Trophoblast cell (in vitro differentiated cells and primary cell): ENCODE results near the gene FGB.

Experiments
- DNase-seq, 2 donors: peaks; one replicate each; pipeline ENCODE4 v3.0.0-alpha.2; 2016
- H2AFZ ChIP-seq: 2 replicates; pipeline ENCODE4 v1.6.1; 2013; ENCODE audit warnings: low read length, moderate library complexity, mild to moderate bottlenecking; ENCODE audit not compliant: insufficient read depth, poor library complexity
- H2AK5ac ChIP-seq: 2 replicates; pipeline ENCODE4 v1.6.1; 2013; ENCODE audit warnings: mild to moderate bottlenecking, low read length
- H2BK120ac ChIP-seq: 2 replicates; pipeline ENCODE4 v1.6.1; 2013; ENCODE audit warnings: low read length, mild to moderate bottlenecking, moderate library complexity; ENCODE audit not compliant: insufficient read depth, poor library complexity
- H2BK12ac ChIP-seq: 2 replicates; pipeline ENCODE4 v1.6.1; 2013; ENCODE audit warnings: mild to moderate bottlenecking, low read length, moderate library complexity
- H2BK5ac ChIP-seq: 2 replicates; pipeline ENCODE4 v1.6.1; 2013; ENCODE audit warnings: low read length, low read depth, moderate library complexity, mild to moderate bottlenecking; ENCODE audit not compliant: poor library complexity
- H3K14ac ChIP-seq: 2 replicates; pipeline ENCODE4 v1.6.1; 2013; ENCODE audit warnings: mild to moderate bottlenecking, low read length
- H3K18ac ChIP-seq: 2 replicates; pipeline ENCODE4 v1.6.1; 2013; ENCODE audit warnings: mild to moderate bottlenecking, low read length
- H3K23ac ChIP-seq: 2 replicates; pipeline ENCODE4 v1.6.1; 2013; ENCODE audit warnings: low read length
- H3K27ac ChIP-seq: 2 replicates; pipeline ENCODE4 v1.5.1; 2013; ENCODE audit warnings: low read depth, mild to moderate bottlenecking, inconsistent platforms, low read length, moderate library complexity
- H3K27me3 ChIP-seq: 2 replicates; pipeline ENCODE4 v1.6.1; 2013; ENCODE audit warnings: inconsistent platforms, mild to moderate bottlenecking, low read length, moderate library complexity; ENCODE audit not compliant: insufficient read depth
- H3K36me3 ChIP-seq, 2 experiments: 1 replicate in 1 of 2; 2 replicates in 1 of 2; pipeline ENCODE4 v1.6.1; 2013; ENCODE audit warnings: low read length in 2 of 2, mild to moderate bottlenecking in 2 of 2, moderate library complexity in 1 of 2; ENCODE audit not compliant: insufficient read depth in 2 of 2, control insufficient read depth in 1 of 2
- H3K4ac ChIP-seq: 2 replicates; pipeline ENCODE4 v1.6.1; 2013; ENCODE audit warnings: low read depth, mild to moderate bottlenecking, low read length, moderate library complexity
- H3K4me1 ChIP-seq, 2 experiments: 1 replicate in 1 of 2; 2 replicates in 1 of 2; pipeline ENCODE4 v1.6.1; 2013; ENCODE audit warnings: low read length in 2 of 2, mild to moderate bottlenecking in 2 of 2, moderate library complexity in 1 of 2; ENCODE audit not compliant: insufficient read depth in 2 of 2, control insufficient read depth in 1 of 2
- H3K4me2 ChIP-seq: 2 replicates; pipeline ENCODE4 v1.6.1; 2013; ENCODE audit warnings: inconsistent platforms, mild to moderate bottlenecking, low read length, moderate library complexity
- H3K4me3 ChIP-seq: 2 replicates; pipeline ENCODE4 v1.5.1; 2013; ENCODE audit warnings: mild to moderate bottlenecking, low read depth, low read length, inconsistent platforms
- H3K79me1 ChIP-seq: one replicate; pipeline ENCODE4 v1.6.1; 2013; ENCODE audit warnings: low read length
- H3K79me2 ChIP-seq: 2 replicates; pipeline ENCODE4 v1.6.1; 2013; ENCODE audit warnings: low read length, mild to moderate bottlenecking; ENCODE audit not compliant: control insufficient read depth, insufficient read depth, poor library complexity
- H3K9ac ChIP-seq: 2 replicates; pipeline ENCODE4 v1.6.1; 2013; ENCODE audit warnings: mild to moderate bottlenecking, low read length
- H3K9me3 ChIP-seq: 2 replicates; pipeline ENCODE4 v1.6.1; 2013; ENCODE audit warnings: low read depth, mild to moderate bottlenecking, control low read depth, inconsistent platforms, low read length; ENCODE audit not compliant: insufficient read depth
- H4K12ac ChIP-seq: 2 replicates; pipeline ENCODE4 v1.6.1; 2013; ENCODE audit warnings: low read depth, mild to moderate bottlenecking, low read length, moderate library complexity
- H4K8ac ChIP-seq: 2 replicates; pipeline ENCODE4 v1.6.1; 2013; ENCODE audit warnings: low read depth, mild to moderate bottlenecking, low read length, moderate library complexity
- H4K91ac ChIP-seq: one replicate; pipeline ENCODE4 v1.6.1; 2013; ENCODE audit warnings: low read depth, mild to moderate bottlenecking, low read length, moderate library complexity
- WGBS: extraction: QIAGEN DNeasy Blood & Tissue Kit; methylation state at CpG from one replicate; pipeline ENCODE4 v1.1.7; 2013; ENCODE audit warnings: missing lambda C conversion rate; ENCODE audit not compliant: insufficient read length, insufficient coverage; ENCODE audit errors: extremely low coverage; 5-methylcytosine and 5-hydroxymethylcytosine counted together

The FGB gene

DNA sequence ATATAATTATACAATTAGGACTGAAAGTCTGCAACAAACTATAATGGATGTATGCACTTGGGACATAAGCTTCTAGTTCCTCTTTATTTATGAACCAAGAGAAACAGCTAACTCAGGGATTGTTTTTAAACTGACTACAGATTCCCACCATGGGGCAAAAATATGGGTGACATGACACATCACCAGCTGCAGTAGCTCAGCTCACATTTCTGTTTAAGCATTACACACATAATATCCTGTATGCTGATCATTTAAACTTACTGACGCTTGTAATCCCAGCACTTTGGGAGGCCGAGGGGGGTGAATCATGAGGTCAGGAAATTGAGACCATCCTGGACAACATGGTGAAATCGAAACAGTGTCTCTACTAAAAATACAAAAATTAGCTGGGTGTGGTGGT is 11.5 kb downstream of the FGB start:
- no peak overlapping the region for H2AFZ ChIP-seq
- no peak overlapping the region for H3K4me2 ChIP-seq
- H2AK5ac ChIP-seq, result no peak overlapping the region
- H2BK5ac ChIP-seq, result no peak overlapping the region
- H3K4ac ChIP-seq, result no peak overlapping the region
- H3K23ac ChIP-seq, result no peak overlapping the region
- no peak overlapping the region for H2BK12ac ChIP-seq
- no peak overlapping the region for H2BK120ac ChIP-seq
- WGBS, result no CpG with 5 or more reads among the region's 3 CpGs
- H4K91ac ChIP-seq, result no peak overlapping the region
- DNase-seq, result no peak
- no peaks in the 10 kb centered on the region for H3K9me3 ChIP-seq
- no peak overlapping the region for H3K18ac ChIP-seq
- H3K4me3 ChIP-seq, result no peak overlapping the region
- no peaks in the 10 kb centered on the region for H3K27me3 ChIP-seq
- H3K9ac ChIP-seq, result no peak overlapping the region
- no peak overlapping the region for H4K8ac ChIP-seq
- H3K79me2 ChIP-seq, result no peaks in the 10 kb centered on the region
- H3K36me3 ChIP-seq, result no peaks in the 10 kb centered on the region
- H3K27ac ChIP-seq, result no peak overlapping the region
- no peaks in the 10 kb centered on the region for H3K4me1 ChIP-seq
- no peak overlapping the region for H4K12ac ChIP-seq
- no peaks in the 10 kb centered on the region for H3K79me1 ChIP-seq
- no peak overlapping the region for H3K14ac ChIP-seq

DNA sequence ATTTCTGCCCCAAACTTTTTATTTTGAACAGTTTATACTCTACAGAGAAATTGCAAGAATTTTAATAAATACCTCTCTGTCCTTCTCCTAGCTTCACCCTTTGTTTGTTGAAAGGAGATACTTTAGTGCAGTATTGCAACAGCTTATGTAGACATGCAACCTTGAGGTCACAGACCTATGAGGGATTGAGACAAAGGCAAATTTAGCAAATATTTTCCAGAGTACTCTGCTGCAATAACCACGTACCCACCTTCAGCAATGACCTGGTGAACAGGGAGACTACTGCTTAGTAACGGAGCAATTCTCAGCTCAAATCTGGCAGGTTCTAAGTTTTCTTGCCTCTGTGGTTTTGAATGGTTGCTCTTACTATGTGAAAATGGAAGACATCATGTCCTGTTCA is 14.5 kb downstream of the FGB start:
- no peak overlapping the region for H3K18ac ChIP-seq
- WGBS, result no CpG with 5 or more reads among the region's 2 CpGs
- no peak overlapping the region for H2BK5ac ChIP-seq

DNA sequence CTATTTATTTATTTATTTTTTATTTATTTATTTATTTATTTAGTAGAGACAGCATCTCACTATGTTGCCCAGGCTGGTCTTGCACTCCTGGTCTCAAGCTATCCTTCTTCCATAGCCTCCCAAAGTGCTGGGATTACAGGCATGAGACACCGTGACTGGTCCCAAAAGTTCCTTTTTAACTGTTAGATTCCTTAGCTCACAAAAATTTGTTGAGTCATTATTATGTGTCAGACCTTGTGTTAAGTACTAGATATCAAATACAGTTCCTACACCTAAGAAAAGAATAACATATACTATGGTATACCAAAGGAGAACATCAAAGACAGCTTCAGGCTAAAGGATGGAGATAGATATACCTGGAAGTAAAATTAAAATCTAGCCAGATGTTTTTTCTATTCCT is 16.1 kb downstream of the FGB start:
- Histone ChIP-seq H3K27me3 (no peaks in the 10 kb centered on the region), H4K12ac (no peak overlapping the region), H3K79me1 (no peaks in the 10 kb centered on the region), H2BK5ac (no peak overlapping the region), H3K27ac (no peak overlapping the region), H2BK120ac (no peak overlapping the region), H3K18ac (no peak overlapping the region), H3K4me2 (no peak overlapping the region), H3K9ac (no peak overlapping the region), H3K9me3 (no peaks in the 10 kb centered on the region), H3K79me2 (no peaks in the 10 kb centered on the region), H2BK12ac (no peak overlapping the region), H3K4ac (no peak overlapping the region), H4K91ac (no peak overlapping the region), H4K8ac (no peak overlapping the region), H3K36me3 (no peaks in the 10 kb centered on the region), H2AK5ac (no peak overlapping the region), H3K4me1 (no peaks in the 10 kb centered on the region), H3K4me3 (no peak overlapping the region), H3K23ac (no peak overlapping the region), H2AFZ (no peak overlapping the region), H3K14ac (no peak overlapping the region)
- WGBS, result no CpG with 5 or more reads among the region's 1 CpG
- DNase-seq, result no peak

More for the DNA sequence above, 14.5 kb downstream of the FGB start:
- H3K27me3 ChIP-seq, result no peaks in the 10 kb centered on the region
- no peak overlapping the region for H3K4me2 ChIP-seq
- H3K23ac ChIP-seq, result no peak overlapping the region
- H3K4me1 ChIP-seq, result no peaks in the 10 kb centered on the region
- no peaks in the 10 kb centered on the region for H3K9me3 ChIP-seq
- no peak overlapping the region for H4K12ac ChIP-seq
- H3K27ac ChIP-seq, result no peak overlapping the region
- no peak overlapping the region for H2AK5ac ChIP-seq
- H3K79me2 ChIP-seq, result no peaks in the 10 kb centered on the region
- H3K9ac ChIP-seq, result no peak overlapping the region
- H3K14ac ChIP-seq, result no peak overlapping the region
- peak in 1 of 2 donors; percentile 27 for DNase-seq
- H3K4me3 ChIP-seq, result no peak overlapping the region
- no peak overlapping the region for H4K8ac ChIP-seq
- no peak overlapping the region for H2AFZ ChIP-seq
- no peak overlapping the region for H4K91ac ChIP-seq
- no peak overlapping the region for H2BK12ac ChIP-seq
- no peaks in the 10 kb centered on the region for H3K36me3 ChIP-seq
- H3K4ac ChIP-seq, result no peak overlapping the region
- H3K79me1 ChIP-seq, result no peaks in the 10 kb centered on the region
- no peak overlapping the region for H2BK120ac ChIP-seq

DNA sequence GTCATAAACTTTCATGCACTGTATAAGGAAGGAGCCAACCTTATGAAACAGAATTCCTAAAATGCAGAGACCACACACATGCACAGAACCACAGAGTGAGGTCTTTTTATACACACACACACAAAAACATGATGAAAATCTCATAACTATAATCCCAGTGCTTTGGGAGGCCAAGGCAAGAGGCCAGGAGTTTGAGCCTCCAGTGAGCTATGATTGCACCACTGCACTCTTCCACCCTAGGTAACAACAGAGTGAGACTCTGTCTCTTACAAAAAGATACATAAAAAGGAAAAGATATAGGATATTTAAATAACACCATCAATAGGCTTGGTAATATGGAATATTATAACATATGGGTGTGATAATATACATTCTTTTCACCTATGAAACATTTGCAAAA is 17.1 kb downstream of the FGB start:
- H3K79me2 ChIP-seq, result no peaks in the 10 kb centered on the region
- H3K4me1 ChIP-seq, result no peaks in the 10 kb centered on the region
- H4K8ac ChIP-seq, result no peak overlapping the region
- H3K4me2 ChIP-seq, result no peak overlapping the region
- no peak overlapping the region for H2BK5ac ChIP-seq
- H3K27ac ChIP-seq, result no peak overlapping the region
- no peaks in the 10 kb centered on the region for H3K36me3 ChIP-seq
- no peak overlapping the region for H3K18ac ChIP-seq
- H2AK5ac ChIP-seq, result no peak overlapping the region
- no peak overlapping the region for H3K4ac ChIP-seq
- no peak overlapping the region for H3K4me3 ChIP-seq
- no peak overlapping the region for H4K91ac ChIP-seq
- H3K9me3 ChIP-seq, result no peaks in the 10 kb centered on the region
- H3K79me1 ChIP-seq, result no peaks in the 10 kb centered on the region
- no peak overlapping the region for H3K23ac ChIP-seq
- H2AFZ ChIP-seq, result no peak overlapping the region
- no peak overlapping the region for H3K14ac ChIP-seq
- no peak overlapping the region for H3K9ac ChIP-seq
- no peaks in the 10 kb centered on the region for H3K27me3 ChIP-seq
- H2BK12ac ChIP-seq, result no peak overlapping the region
- H2BK120ac ChIP-seq, result no peak overlapping the region
- no peak overlapping the region for H4K12ac ChIP-seq
- DNase-seq, result no peak
